Lung (tissue), 12 donors: ENCODE results near the gene UBE2I. TPM values are rescaled to one million over a fixed set of nuclear protein-coding genes. Genes with fewer than 3 reads are reported as not detected.

Experiments used
- ATAC-seq: fragments of 200-7000 bp; cut with Tn5 transposase; one replicate; pipeline ENCODE4 v1.9.1; 2020; ENCODE audit warnings: moderate number of reproducible peaks; ENCODE audit not compliant: insufficient read depth, low FRiP score
- DNase-seq, 3 donors: peaks; one replicate each; pipeline ENCODE4 v3.0.0-alpha.2; 2013 to 2017
- H3K27ac ChIP-seq, 2 donors: one replicate each; pipeline ENCODE4 v1.5.1; 2013; ENCODE audit warnings: mild to moderate bottlenecking in 2 of 2, moderate library complexity in 2 of 2, control low read depth in 1 of 2, inconsistent platforms in 1 of 2, low read depth in 1 of 2, low read length in 1 of 2
- H3K27me3 ChIP-seq, 3 donors: one replicate each; pipeline ENCODE4 v1.5.1; 2013; ENCODE audit warnings: low read length in 2 of 3; ENCODE audit not compliant: control insufficient read depth in 3 of 3, insufficient read depth in 3 of 3
- H3K36me3 ChIP-seq, 4 donors: one replicate each; pipeline ENCODE4 v1.5.1; 2013; ENCODE audit warnings: low read length in 4 of 4, mild to moderate bottlenecking in 1 of 4, moderate library complexity in 1 of 4; ENCODE audit not compliant: control insufficient read depth in 4 of 4, insufficient read depth in 4 of 4
- H3K4me1 ChIP-seq, 5 donors: one replicate each; pipeline ENCODE4 v1.5.1; 2013; ENCODE audit warnings: low read length in 5 of 5, mild to moderate bottlenecking in 2 of 5, moderate library complexity in 1 of 5; ENCODE audit not compliant: control insufficient read depth in 5 of 5, insufficient read depth in 5 of 5
- H3K4me3 ChIP-seq: one replicate; pipeline ENCODE4 v1.5.1; 2013; ENCODE audit warnings: mild to moderate bottlenecking, control low read depth, moderate library complexity
- H3K9ac ChIP-seq, 2 donors: one replicate each; pipeline ENCODE4 v1.5.1; 2013; ENCODE audit warnings: low read length in 2 of 2, control low read depth in 1 of 2; ENCODE audit not compliant: insufficient read depth in 1 of 2
- H3K9me3 ChIP-seq, 4 donors: one replicate each; pipeline ENCODE4 v1.5.1; 2013; ENCODE audit warnings: low read length in 3 of 4, mild to moderate bottlenecking in 1 of 4, moderate library complexity in 1 of 4; ENCODE audit not compliant: control insufficient read depth in 4 of 4, insufficient read depth in 3 of 4
- WGBS, 2 donors: extraction: QIAGEN DNeasy Blood & Tissue Kit; methylation state at CpG; one replicate each; pipeline ENCODE4 v1.1.7; 2013; 5-methylcytosine and 5-hydroxymethylcytosine counted together
- polyA plus RNA-seq, 2 donors: library from polyadenylated mRNA; stranded (reverse); fragments of 200-250 nt; gene quantifications; one replicate each; pipeline ENCODE4 v1.2.1, GENCODE V29; 2013
- total RNA-seq, 2 donors: library from RNA; depleted of rRNA in 1 of 2; stranded (reverse); fragments of >200 nt in 1 of 2; gene quantifications; one replicate each; pipeline ENCODE4 v1.2.1, GENCODE V29; 2014 to 2021
- TF ChIP-seq, protein P1 (sequence below): IDR thresholded peaks from 2 replicates; pipeline ENCODE4 v1.5.1; 2012; ENCODE audit warnings: mild to moderate bottlenecking; ENCODE audit errors: control extremely low read depth, extremely low read depth
- donor health status: control.
- donor health status: control.
- donor health status: Bipolar disorder and iron deficiency.
- donor health status: healthy.
- donor health status: DM: yes; HTN: yes; CAD: no.

The UBE2I gene
- total and polyA plus RNA-seq, 4 donors, result 63.9 to 96.8 (median 81.5) TPM

DNA sequence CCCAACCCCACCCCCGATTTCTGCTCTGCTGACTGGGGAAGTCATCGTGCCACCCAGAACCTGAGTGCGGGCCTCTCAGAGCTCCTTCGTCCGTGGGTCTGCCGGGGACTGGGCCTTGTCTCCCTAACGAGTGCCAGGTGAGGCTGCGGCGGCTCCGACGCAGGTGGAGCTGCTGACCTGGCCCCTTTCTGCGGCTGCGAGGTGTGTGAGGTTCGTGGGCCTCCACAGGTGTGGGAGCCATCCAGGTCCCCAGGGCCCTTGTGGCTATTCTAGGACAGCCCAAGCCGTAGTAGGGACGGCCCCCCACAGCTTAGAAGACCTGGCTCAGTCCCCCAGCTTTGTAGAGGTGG is 3.0 kb downstream of the UBE2I start:
- Histone ChIP-seq H3K36me3 (peaks cover 6 to 42% (median 16%) of the 10 kb centered on the region in 4 donors), H3K9ac (no peak overlapping the region), H3K4me1 (peaks cover 0 to 28% (median 10%) of the 10 kb centered on the region in 5 donors), H3K27me3 (no peaks in the 10 kb centered on the region), H3K4me3 (no peak overlapping the region), H3K9me3 (no peaks in the 10 kb centered on the region), H3K27ac (peak overlapping the region in 1 of 2 donors; percentile 21)
- DNase-seq (no peak), ATAC-seq (no peak)
- TF ChIP-seq, protein P1, sequence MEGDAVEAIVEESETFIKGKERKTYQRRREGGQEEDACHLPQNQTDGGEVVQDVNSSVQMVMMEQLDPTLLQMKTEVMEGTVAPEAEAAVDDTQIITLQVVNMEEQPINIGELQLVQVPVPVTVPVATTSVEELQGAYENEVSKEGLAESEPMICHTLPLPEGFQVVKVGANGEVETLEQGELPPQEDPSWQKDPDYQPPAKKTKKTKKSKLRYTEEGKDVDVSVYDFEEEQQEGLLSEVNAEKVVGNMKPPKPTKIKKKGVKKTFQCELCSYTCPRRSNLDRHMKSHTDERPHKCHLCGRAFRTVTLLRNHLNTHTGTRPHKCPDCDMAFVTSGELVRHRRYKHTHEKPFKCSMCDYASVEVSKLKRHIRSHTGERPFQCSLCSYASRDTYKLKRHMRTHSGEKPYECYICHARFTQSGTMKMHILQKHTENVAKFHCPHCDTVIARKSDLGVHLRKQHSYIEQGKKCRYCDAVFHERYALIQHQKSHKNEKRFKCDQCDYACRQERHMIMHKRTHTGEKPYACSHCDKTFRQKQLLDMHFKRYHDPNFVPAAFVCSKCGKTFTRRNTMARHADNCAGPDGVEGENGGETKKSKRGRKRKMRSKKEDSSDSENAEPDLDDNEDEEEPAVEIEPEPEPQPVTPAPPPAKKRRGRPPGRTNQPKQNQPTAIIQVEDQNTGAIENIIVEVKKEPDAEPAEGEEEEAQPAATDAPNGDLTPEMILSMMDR, result no peak
- 78 to 89% methylated on average over 16 of the region's 16 CpGs for WGBS, 2 donors

DNA sequence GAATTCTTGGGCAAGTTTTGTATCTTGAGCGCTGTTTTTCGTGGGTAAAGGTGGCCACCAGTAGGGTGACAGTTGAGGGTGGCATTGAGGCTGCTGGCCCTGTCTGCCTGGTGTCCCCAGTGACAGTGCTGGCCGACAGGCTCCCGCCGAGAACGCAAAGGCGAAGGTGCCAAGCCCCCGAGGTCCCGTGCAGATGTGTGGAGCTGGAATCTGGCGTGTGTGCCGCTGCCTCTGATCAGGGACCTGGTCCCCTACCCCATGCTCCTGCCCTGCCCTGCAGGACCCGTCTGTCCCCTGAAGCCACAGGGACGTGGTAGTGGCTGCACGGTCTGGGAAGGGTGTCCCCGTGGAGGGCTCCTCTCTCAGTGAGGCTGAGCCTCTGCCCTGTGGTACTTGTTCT is 3.5 kb downstream of the UBE2I start:
- Histone ChIP-seq H3K27ac (no peak overlapping the region), H3K4me1 (peaks cover 0 to 28% (median 10%) of the 10 kb centered on the region in 5 donors), H3K36me3 (peaks cover 6 to 47% (median 19%) of the 10 kb centered on the region in 4 donors), H3K9ac (no peak overlapping the region), H3K4me3 (no peak overlapping the region), H3K27me3 (no peaks in the 10 kb centered on the region), H3K9me3 (no peaks in the 10 kb centered on the region)
- TF ChIP-seq, protein P1, result no peak
- 91 to 95% methylated on average over 15 of the region's 15 CpGs for WGBS, 2 donors
- DNase-seq (no peak), ATAC-seq (no peak)

DNA sequence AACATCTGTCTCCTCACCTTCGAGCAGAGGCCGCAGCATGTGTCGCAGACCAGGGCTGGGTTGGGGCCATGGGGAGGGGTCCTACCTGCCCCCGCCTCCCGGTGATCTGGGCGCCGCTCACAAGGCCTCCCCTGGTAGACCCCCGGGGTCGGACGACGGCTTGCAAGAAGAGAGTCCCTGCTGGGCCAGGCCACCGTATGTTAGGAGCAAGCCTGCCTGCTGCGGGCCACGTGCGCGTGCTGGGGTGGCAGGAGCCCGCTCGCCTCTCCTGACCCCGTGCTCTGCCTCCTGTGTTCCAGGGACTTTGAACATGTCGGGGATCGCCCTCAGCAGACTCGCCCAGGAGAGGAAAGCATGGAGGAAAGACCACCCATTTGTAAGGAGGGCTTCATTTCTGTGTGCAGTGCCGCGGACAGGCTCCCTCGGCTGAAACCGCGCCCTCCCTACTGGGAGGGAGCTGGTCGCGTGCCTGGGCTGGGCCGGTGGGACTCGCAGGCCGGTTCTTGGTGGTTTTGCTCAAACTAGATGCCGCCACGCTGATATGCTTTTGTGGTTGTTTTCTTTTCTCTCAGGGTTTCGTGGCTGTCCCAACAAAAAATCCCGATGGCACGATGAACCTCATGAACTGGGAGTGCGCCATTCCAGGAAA is 4.4 kb downstream of the UBE2I start:
- Histone ChIP-seq H3K4me3 (no peak overlapping the region), H3K9me3 (no peaks in the 10 kb centered on the region), H3K27me3 (no peaks in the 10 kb centered on the region), H3K27ac (no peak overlapping the region), H3K9ac (no peak overlapping the region), H3K4me1 (peaks cover 0 to 28% (median 10%) of the 10 kb centered on the region in 5 donors), H3K36me3 (peaks cover 11 to 55% (median 26%) of the 10 kb centered on the region in 4 donors)
- ATAC-seq, result no peak
- no peak for DNase-seq
- TF ChIP-seq, protein P1, result no peak
- 89 to 90% methylated on average over 38 of the region's 38 CpGs for WGBS, 2 donors
